Psoas muscle (tissue), 8 donors: ENCODE data around the gene ABCC1. TPM values are rescaled to one million over a fixed set of nuclear protein-coding genes. Genes with fewer than 3 reads are reported as not detected.
A peak's percentile ranks its signal among the peaks of the same experiment; 100 is the strongest.
"Not testable (repeated sequence)": the region's sequence is repeated elsewhere in the genome, so short reads cannot be mapped to it uniquely, and the experiment has no call there.

Source experiments
- ATAC-seq, 4 donors: fragments of 200-7000 bp; cut with Tn5 transposase; one replicate each; pipeline ENCODE4 v1.9.1; 2020; ENCODE audit warnings: moderate library complexity in 3 of 4, mild to moderate bottlenecking in 2 of 4
- DNase-seq, 2 donors: peaks; one replicate each; pipeline ENCODE4 v3.0.0-alpha.2; 2020
- H3K27ac ChIP-seq: fragments of 200-600 bp; one replicate; pipeline ENCODE4 v1.8.0; 2022
- H3K27me3 ChIP-seq, 3 donors: fragments of 200-600 bp in 1 of 3; one replicate each; pipeline versions ENCODE4 v1.6.1 to v1.8.0; 2013 to 2022; ENCODE audit warnings: low read length in 2 of 3, mild to moderate bottlenecking in 2 of 3, moderate library complexity in 1 of 3; ENCODE audit not compliant: insufficient read depth in 3 of 3
- H3K36me3 ChIP-seq, 2 donors: fragments of 200-600 bp in 1 of 2; one replicate each; pipeline versions ENCODE4 v1.6.1 to v1.8.0; 2013 to 2022; ENCODE audit warnings: low read depth in 1 of 2, mild to moderate bottlenecking in 1 of 2, moderate library complexity in 1 of 2; ENCODE audit not compliant: insufficient read depth in 1 of 2
- H3K4me1 ChIP-seq: fragments of 200-600 bp; one replicate; pipeline ENCODE4 v1.8.0; 2022
- H3K4me3 ChIP-seq: fragments of 200-600 bp; one replicate; pipeline ENCODE4 v1.8.0; 2022; ENCODE audit warnings: mild to moderate bottlenecking
- H3K9me3 ChIP-seq: fragments of 200-600 bp; one replicate; pipeline ENCODE4 v1.8.0; 2022
- WGBS, 3 donors: extraction: QIAGEN DNeasy Blood & Tissue Kit; methylation state at CpG; one replicate each; pipeline versions ENCODE4 v1.1.6 to v1.1.7; 2013; 5-methylcytosine and 5-hydroxymethylcytosine counted together
- intact Hi-C, 2 donors: fragments of 100-400 bp; cut with DNase I; formaldehyde crosslinking; loops; one replicate each; pipeline versions ENCODE4 v1.11.0 to v1.14.2; 2022
- polyA plus RNA-seq, 3 donors: library from polyadenylated mRNA; stranded (reverse); fragments of 200-250 nt; gene quantifications; one replicate each; pipeline ENCODE4 v1.2.3, GENCODE V29; 2013
- total RNA-seq, 4 donors: library from RNA; stranded (reverse); fragmentation: NEBNext Ultra II Directional in 2 of 4; extraction: Animal tissue kit (Norgen Biotek cat#: 25700) in 2 of 4; gene quantifications; one replicate each; pipeline versions ENCODE4 v1.2.1 to v1.2.4, GENCODE V29; 2021 to 2023
- TF ChIP-seq, protein P1 (sequence below): fragments of 200-600 bp; IDR thresholded peaks from one replicate; pipeline ENCODE4 v1.8.0; 2022; ENCODE audit warnings: antibody characterized with exemption
- donor health status: healthy with polysubstance abuse.
- donor health status: DM: no; HTN: no; CAD: no; lungs with moderate emphysema.
- donor health status: Bipolar disorder and iron deficiency.
- donor health status: healthy.
- donor health status: DM: yes; HTN: yes; CAD: no.
- donor health status: DM: no; HTN: no; CAD: no.
- donor health status: DM: no; HTN: no; CAD: no.
- donor health status: DM: yes; HTN: yes; CAD: no.

Gene ABCC1
- total and polyA plus RNA-seq, 7 donors = 7.4 to 36.5 (median 20.5) TPM

DNA sequence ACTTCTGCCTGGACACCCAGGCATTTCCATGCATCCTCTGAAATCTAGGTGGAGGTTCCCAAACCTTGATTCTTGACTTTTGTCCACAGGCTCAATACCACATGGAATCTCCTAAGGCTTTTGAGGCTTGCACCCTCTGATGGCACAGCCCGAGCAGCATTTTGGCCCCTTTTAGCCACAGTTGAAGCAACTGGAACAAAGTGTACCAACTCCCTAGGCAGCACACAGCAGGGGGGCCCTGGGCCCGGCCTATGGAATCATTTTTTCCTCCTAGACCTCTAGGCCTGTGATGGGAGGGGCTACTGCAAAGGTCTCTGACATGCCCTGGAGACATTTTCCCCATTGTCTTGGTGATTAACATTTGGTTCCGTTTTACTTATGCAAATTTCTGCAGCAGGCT is 32.0 kb downstream of the ABCC1 start:
- TF ChIP-seq, protein P1, sequence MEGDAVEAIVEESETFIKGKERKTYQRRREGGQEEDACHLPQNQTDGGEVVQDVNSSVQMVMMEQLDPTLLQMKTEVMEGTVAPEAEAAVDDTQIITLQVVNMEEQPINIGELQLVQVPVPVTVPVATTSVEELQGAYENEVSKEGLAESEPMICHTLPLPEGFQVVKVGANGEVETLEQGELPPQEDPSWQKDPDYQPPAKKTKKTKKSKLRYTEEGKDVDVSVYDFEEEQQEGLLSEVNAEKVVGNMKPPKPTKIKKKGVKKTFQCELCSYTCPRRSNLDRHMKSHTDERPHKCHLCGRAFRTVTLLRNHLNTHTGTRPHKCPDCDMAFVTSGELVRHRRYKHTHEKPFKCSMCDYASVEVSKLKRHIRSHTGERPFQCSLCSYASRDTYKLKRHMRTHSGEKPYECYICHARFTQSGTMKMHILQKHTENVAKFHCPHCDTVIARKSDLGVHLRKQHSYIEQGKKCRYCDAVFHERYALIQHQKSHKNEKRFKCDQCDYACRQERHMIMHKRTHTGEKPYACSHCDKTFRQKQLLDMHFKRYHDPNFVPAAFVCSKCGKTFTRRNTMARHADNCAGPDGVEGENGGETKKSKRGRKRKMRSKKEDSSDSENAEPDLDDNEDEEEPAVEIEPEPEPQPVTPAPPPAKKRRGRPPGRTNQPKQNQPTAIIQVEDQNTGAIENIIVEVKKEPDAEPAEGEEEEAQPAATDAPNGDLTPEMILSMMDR = no peak
- WGBS, 3 donors = 53 to 78% (median 67%) methylated on average over 3 of the region's 3 CpGs
- H3K4me3 ChIP-seq = no peak overlapping the region
- DNase-seq (peak in 1 of 2 donors; percentile 26), ATAC-seq (no peak)
- H3K27ac ChIP-seq = no peak overlapping the region
- H3K9me3 ChIP-seq = no peaks in the 10 kb centered on the region
- intact Hi-C loops = no loop called here
- H3K4me1 ChIP-seq = peaks cover 26% of the 10 kb centered on the region
- H3K27me3 ChIP-seq = no peaks in the 10 kb centered on the region
- no peaks in the 10 kb centered on the region for H3K36me3 ChIP-seq

DNA sequence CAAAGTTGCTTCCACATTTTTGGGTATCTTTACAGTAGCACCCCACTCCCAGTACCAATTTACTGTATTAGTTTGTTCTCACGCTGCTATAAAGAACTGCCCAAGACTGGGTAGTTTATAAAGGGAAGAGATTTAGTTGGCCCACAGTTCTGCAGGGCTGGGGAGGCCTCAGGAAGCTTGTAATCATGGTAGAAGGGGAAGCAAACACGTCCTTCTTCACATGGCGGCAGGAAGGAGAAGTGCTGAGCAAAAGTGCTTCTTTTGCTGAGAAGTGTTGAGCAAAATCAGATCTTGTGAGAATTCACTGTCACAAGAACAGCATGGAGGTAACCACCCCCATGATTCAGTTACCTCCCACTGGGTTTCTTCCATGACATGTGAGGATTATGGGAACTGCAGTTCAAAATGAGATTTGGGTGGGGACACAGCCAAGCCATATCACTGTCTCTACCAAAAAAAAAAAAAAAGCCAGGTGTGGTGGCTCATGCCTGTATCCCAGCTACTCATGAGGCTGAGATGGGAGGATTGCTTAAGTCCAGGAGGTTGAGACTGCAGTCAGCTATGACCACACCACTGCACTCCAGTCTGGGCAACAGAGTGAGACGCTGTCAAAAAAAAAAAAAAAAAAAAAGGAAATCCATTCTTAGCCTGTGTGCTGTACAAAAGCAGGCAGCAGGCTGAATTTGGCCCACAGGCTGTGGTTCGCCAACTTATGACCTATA is 32.9 kb downstream of the ABCC1 start:
- H3K9me3 ChIP-seq, H3K27ac ChIP-seq, H3K36me3 ChIP-seq, H3K4me3 ChIP-seq, intact Hi-C loops, H3K27me3 ChIP-seq: not testable (repeated sequence)
- WGBS, 3 donors = 90 to 95% (median 90%) methylated on average over 5 of the region's 5 CpGs
- ATAC-seq (peak in 2 of 4 donors; percentile 52 to 56), DNase-seq (peak in 1 of 2 donors; percentile 27)
- peaks cover 22% of the 10 kb centered on the region for H3K4me1 ChIP-seq

DNA sequence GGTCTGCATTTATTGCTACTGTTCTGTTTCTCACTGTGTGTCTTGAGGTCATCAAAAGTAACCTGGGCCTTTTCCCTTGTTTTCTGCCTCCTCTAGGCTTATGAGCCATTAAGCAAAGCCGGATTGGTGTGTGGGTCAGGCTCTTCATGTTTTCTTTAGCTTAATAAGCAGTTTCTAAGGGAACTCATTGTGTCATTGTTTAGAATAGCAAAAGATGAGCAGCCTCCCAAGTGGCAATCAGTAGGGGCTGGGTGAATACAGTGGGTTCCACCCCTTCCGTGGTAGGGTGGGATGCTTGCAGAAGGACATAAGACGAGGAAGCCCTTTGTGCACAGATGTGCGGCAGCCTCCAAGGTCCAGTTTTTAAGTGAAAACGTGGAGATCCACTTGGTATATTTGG is 34.5 kb downstream of the ABCC1 start:
- 56 to 80% (median 65%) methylated on average over 5 of the region's 5 CpGs for WGBS, 3 donors
- H3K36me3 ChIP-seq = no peaks in the 10 kb centered on the region
- H3K4me3 ChIP-seq = no peak overlapping the region
- intact Hi-C loops = no loop called here
- peak in 1 of 2 donors; percentile 8 for DNase-seq
- H3K9me3 ChIP-seq = no peaks in the 10 kb centered on the region
- peaks cover 36% of the 10 kb centered on the region for H3K4me1 ChIP-seq
- no peak overlapping the region for H3K27ac ChIP-seq
- TF ChIP-seq, protein P1 = no peak
- no peaks in the 10 kb centered on the region for H3K27me3 ChIP-seq
- no peak for ATAC-seq

DNA sequence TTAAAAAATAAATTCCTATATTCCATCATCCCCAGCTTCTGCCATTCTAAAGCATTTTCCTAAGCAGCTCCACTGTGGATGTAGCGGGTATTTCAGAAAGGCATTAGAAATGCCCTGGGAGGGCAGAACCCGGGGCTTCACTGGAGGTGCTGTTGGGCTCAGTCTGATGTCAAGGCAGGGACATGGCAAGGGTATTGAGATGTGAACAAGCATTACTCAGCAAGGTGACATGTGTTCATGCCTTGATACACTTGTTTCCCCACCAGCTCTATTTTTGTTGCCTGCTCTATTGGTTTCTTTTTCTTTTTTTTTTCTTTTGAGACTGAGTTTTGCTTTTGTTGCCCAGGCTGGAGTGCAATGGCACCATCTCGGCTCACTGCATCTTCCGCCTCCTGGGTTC is 35.7 kb downstream of the ABCC1 start:
- H3K4me1 ChIP-seq = peaks cover 47% of the 10 kb centered on the region
- 85 to 90% (median 86%) methylated on average over 4 of the region's 4 CpGs for WGBS, 3 donors
- H3K4me3 ChIP-seq = no peak overlapping the region
- peak; percentile 38 to 50 (median 48) for ATAC-seq
- TF ChIP-seq, protein P1 = no peak
- no peaks in the 10 kb centered on the region for H3K9me3 ChIP-seq
- intact Hi-C loops = no loop called here
- no peaks in the 10 kb centered on the region for H3K36me3 ChIP-seq
- peak overlapping the region; percentile 74 for H3K27ac ChIP-seq
- H3K27me3 ChIP-seq = no peaks in the 10 kb centered on the region
- peak in 1 of 2 donors; percentile 18 for DNase-seq

DNA sequence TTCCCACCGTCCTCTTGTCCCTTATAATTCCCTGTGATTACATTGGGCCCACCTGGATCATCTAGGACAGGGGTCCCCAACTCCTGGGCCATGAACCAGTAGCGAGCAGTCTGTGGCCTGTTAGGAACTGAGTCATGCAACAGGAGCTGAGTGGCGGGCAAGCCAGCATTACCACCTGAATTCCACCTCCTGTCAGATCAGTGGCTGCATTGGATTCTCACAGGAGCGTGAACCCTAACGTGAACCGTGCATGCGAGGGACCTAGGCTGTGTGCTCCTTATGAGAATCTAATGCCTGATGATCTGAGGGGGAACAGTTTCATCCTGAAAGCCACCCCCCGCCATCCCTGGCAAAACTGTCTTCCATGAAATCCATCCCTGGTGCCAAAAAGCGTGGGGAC is 36.8 kb downstream of the ABCC1 start:
- WGBS, 3 donors = 92 to 96% (median 93%) methylated on average over 9 of the region's 9 CpGs
- intact Hi-C loops = no loop called here
- Histone ChIP-seq H3K4me3 (no peak overlapping the region), H3K4me1 (peaks cover 47% of the 10 kb centered on the region), H3K36me3 (no peaks in the 10 kb centered on the region), H3K9me3 (no peaks in the 10 kb centered on the region), H3K27ac (peak overlapping the region; percentile 74), H3K27me3 (no peaks in the 10 kb centered on the region)
- no peak for ATAC-seq
- peak in 1 of 2 donors; percentile 35 for DNase-seq
- TF ChIP-seq, protein P1 = no peak
